K562 (cell line): ENCODE data around the gene CMIP. TPM values are rescaled to one million over a fixed set of nuclear protein-coding genes. Genes with fewer than 3 reads are reported as not detected.
A peak's percentile ranks its signal among the peaks of the same experiment; 100 is the strongest.

Source experiments
- ARID1B ChIP-seq: fragments of 450-650 bp; IDR thresholded peaks from 2 replicates; pipeline ENCODE4 v1.6.1; 2016; ENCODE audit warnings: antibody characterized with exemption, mild to moderate bottlenecking, inconsistent platforms
- ATF7 ChIP-seq: fragments of 450-650 bp; IDR thresholded peaks from 2 replicates; pipeline ENCODE4 v1.7.1; 2014; ENCODE audit warnings: mild to moderate bottlenecking, moderate library complexity
- CBFA2T3 ChIP-seq: fragments of 450-650 bp; IDR thresholded peaks from 2 replicates; pipeline ENCODE4 v1.6.1; 2017
- CTBP1 ChIP-seq: fragments of 450-650 bp; IDR thresholded peaks from 2 replicates; pipeline ENCODE4 v1.6.1; 2016; ENCODE audit warnings: borderline replicate concordance
- DPF2 ChIP-seq: fragments of 450-650 bp; IDR thresholded peaks from 2 replicates; pipeline ENCODE4 v1.6.1; 2016
- GATA2 ChIP-seq: sonication (generic); formaldehyde crosslinking; IDR thresholded peaks from 2 replicates; pipeline ENCODE4 v1.4.0; 2020; ENCODE audit warnings: mild to moderate bottlenecking, missing genetic modification reagents
- MTA2 ChIP-seq: fragments of 450-650 bp; IDR thresholded peaks from 2 replicates; pipeline ENCODE4 v1.6.1; 2016; ENCODE audit warnings: low read depth
- MTA3 ChIP-seq: fragments of 450-650 bp; formaldehyde crosslinking; IDR thresholded peaks from 2 replicates; pipeline ENCODE4 v1.6.1; 2017; ENCODE audit warnings: mild to moderate bottlenecking, borderline replicate concordance
- NCOR1 ChIP-seq: fragments of 450-650 bp; IDR thresholded peaks from 2 replicates; pipeline ENCODE4 v1.6.1; 2016; ENCODE audit warnings: mild to moderate bottlenecking, moderate library complexity
- PHF8 ChIP-seq: fragments of 200-600 bp; sonication (generic); IDR thresholded peaks from 2 replicates; pipeline ENCODE4 v1.6.1; 2012; ENCODE audit warnings: mixed run types, mild to moderate bottlenecking, inconsistent platforms, low read length, moderate library complexity, borderline replicate concordance
- POLR2AphosphoS5 ChIP-seq: IDR thresholded peaks from 2 replicates; pipeline ENCODE4 v1.6.1; 2011; ENCODE audit warnings: mild to moderate bottlenecking, low read depth, low read length, moderate library complexity; ENCODE audit not compliant: control insufficient read depth, insufficient read depth
- RBM15 ChIP-seq: fragments of 200-400 bp; formaldehyde crosslinking; IDR thresholded peaks from 2 replicates; pipeline ENCODE4 v1.6.1; 2018; ENCODE audit warnings: mild to moderate bottlenecking, low read length, moderate library complexity; ENCODE audit not compliant: insufficient read depth
- RCOR1 ChIP-seq, 2 experiments: IDR thresholded peaks; 2 replicates each; pipeline ENCODE4 v1.6.1; 2012; ENCODE audit warnings: low read depth in 2 of 2, low read length in 2 of 2, borderline replicate concordance in 1 of 2, improper control_type of control experiment in 1 of 2
- SIX5 ChIP-seq, 2 experiments: IDR thresholded peaks; 2 replicates each; pipeline ENCODE4 v1.6.1; 2011; ENCODE audit warnings: low read length in 2 of 2, borderline replicate concordance in 1 of 2, low read depth in 1 of 2, mild to moderate bottlenecking in 1 of 2, moderate library complexity in 1 of 2; ENCODE audit not compliant: insufficient read depth in 1 of 2
- SMARCA4 ChIP-seq: fragments of 450-650 bp; IDR thresholded peaks from 2 replicates; pipeline ENCODE4 v1.6.1; 2016
- SOX6 ChIP-seq: fragments of 450-650 bp; IDR thresholded peaks from 2 replicates; pipeline ENCODE4 v1.6.1; 2014; ENCODE audit warnings: mild to moderate bottlenecking
- TAL1 ChIP-seq: fragments of 450-650 bp; IDR thresholded peaks from 2 replicates; pipeline ENCODE4 v1.6.1; 2016; ENCODE audit warnings: mild to moderate bottlenecking
- WHSC1 ChIP-seq: IDR thresholded peaks from one replicate; pipeline ENCODE4 v1.6.1; 2012; ENCODE audit warnings: low read length, control low read depth, inconsistent platforms
- ZBTB1 ChIP-seq: sonication (generic); formaldehyde crosslinking; IDR thresholded peaks from 2 replicates; pipeline ENCODE4 v1.8.1; 2023; ENCODE audit warnings: missing genetic modification reagents, low read depth, mild to moderate bottlenecking, borderline replicate concordance
- ZBTB17 ChIP-seq: fragments of 450-650 bp; formaldehyde crosslinking; IDR thresholded peaks from 2 replicates; pipeline ENCODE4 v1.4.0; 2020; ENCODE audit warnings: mild to moderate bottlenecking
- ZNF274 ChIP-seq: IDR thresholded peaks from 2 replicates; pipeline ENCODE4 v1.6.1; 2011; ENCODE audit warnings: low read depth, mild to moderate bottlenecking, low read length, moderate library complexity, borderline replicate concordance
- ZNF282 ChIP-seq: sonication (generic); formaldehyde crosslinking; IDR thresholded peaks from 2 replicates; pipeline ENCODE4 v1.8.1; 2023; ENCODE audit warnings: missing genetic modification reagents
- ZNF584 ChIP-seq: fragments of 200-800 bp; sonication (Bioruptor generic); IDR thresholded peaks from 2 replicates; pipeline ENCODE4 v1.6.1; 2016; ENCODE audit warnings: low read depth, mild to moderate bottlenecking, missing genetic modification characterization, missing compliant biosample characterization
- ZNF589 ChIP-seq: fragments of 200-800 bp; sonication (Bioruptor generic); IDR thresholded peaks from 2 replicates; pipeline ENCODE4 v1.6.1; 2016; ENCODE audit warnings: low read depth, missing genetic modification characterization, missing compliant biosample characterization
- ZNF639 ChIP-seq, 2 experiments: fragments of 200-800 bp in 1 of 2; sonication (Bioruptor generic) in 1 of 2; sonication (generic) in 1 of 2; formaldehyde crosslinking in 1 of 2; IDR thresholded peaks in 1 of 2; conservative IDR thresholded peaks in 1 of 2; 2 replicates each; pipeline versions ENCODE4 v1.5.0 to v1.6.1; 2016 to 2020; ENCODE audit warnings: missing compliant biosample characterization in 1 of 2, missing genetic modification characterization in 1 of 2, missing genetic modification reagents in 1 of 2
- ZNF644 ChIP-seq: fragments of 200-800 bp; sonication (Bioruptor generic); IDR thresholded peaks from 2 replicates; pipeline ENCODE4 v1.6.1; 2016; ENCODE audit warnings: low read depth, missing genetic modification characterization, missing compliant biosample characterization
- ZNF75A ChIP-seq: fragments of 450-650 bp; formaldehyde crosslinking; IDR thresholded peaks from 2 replicates; pipeline ENCODE4 v1.4.0; 2020; ENCODE audit warnings: mild to moderate bottlenecking
- ZNF830 ChIP-seq: fragments of 250-450 bp; sonication (Bioruptor Pico); IDR thresholded peaks from 2 replicates; pipeline ENCODE4 v1.5.0; 2021; ENCODE audit warnings: mild to moderate bottlenecking
- polyA plus RNA-seq, 8 experiments: library from polyadenylated mRNA; depleted of rRNA in 4 of 8; stranded (reverse) in 5 of 8; unstranded in 3 of 8; fragments of >200 nt; fragmentation: Nextera tagmentation in 2 of 8; fragmentation: Illumina TruSeq in 1 of 8; extraction: Ambion mirVana in 2 of 8; extraction: Trizol in 1 of 8; gene quantifications; 2 replicates each; pipeline versions ENCODE4 v1.2.1 to v1.2.3, GENCODE V29; 2011 to 2014; ENCODE audit warnings: inconsistent platforms in 1 of 8, missing spikeins in 1 of 8
- total RNA-seq, 7 experiments: library from RNA; depleted of rRNA in 6 of 7; stranded (reverse); fragments of >200 nt in 6 of 7; fragmentation: Illumina TruSeq in 2 of 7; extraction: Trizol in 2 of 7; gene quantifications; 2 replicates each; pipeline versions ENCODE4 v1.2.1 to v1.2.3, GENCODE V29; 2011 to 2021; ENCODE audit warnings: low replicate concordance in 1 of 7

CMIP gene
- total and polyA plus RNA-seq, 9 of the 15 experiments (the other 6 are each of a cell fraction or from before 2014, with no cell fraction given): 0.94 to 82.5 (median 10.3) TPM

GRCh38 chr16:81651758-81652718 is 207.4 kb downstream of the CMIP start (continued):
- 0 out of 2 replicates have a peak, but pooled peaks have one; percentile 58 for TF ChIP-seq ZNF830 (CRISPR knock-in tag)
- peak; percentile 85 for TF ChIP-seq TAL1
- peak; percentile 79 to 92; a peak in 3 of 4 replicates for TF ChIP-seq RCOR1 (IDR thresholded peaks at IDR 0.05; ENCODE audit: borderline replicate concordance in 1 of 2, low read depth in 2 of 2, low read length in 2 of 2)
- TF ChIP-seq SIX5 (IDR thresholded peaks at IDR 0.05; ENCODE audit: borderline replicate concordance in 1 of 2, insufficient read depth in 1 of 2, low read depth in 1 of 2, low read length in 2 of 2): no peak
- no peak for TF ChIP-seq ZNF282 (CRISPR knock-in tag)
- TF ChIP-seq ATF7: peak; percentile 22; the same call in 1 of the 2 replicates
- TF ChIP-seq ARID1B: peak; percentile 95
- peak; percentile 94 for TF ChIP-seq SMARCA4
- TF ChIP-seq ZBTB1 (CRISPR knock-in tag): no peak
- peak; percentile 96 for TF ChIP-seq DPF2
- TF ChIP-seq ZNF639 (CRISPR knock-in tag; conservative IDR thresholded peaks at IDR 0.05 in 1 of 2, IDR thresholded peaks at IDR 0.05 in 1 of 2): peak in 1 of 2 experiments; percentile 52; a peak in 1 of 4 replicates
- no peak for TF ChIP-seq ZNF75A (CRISPR knock-in tag)
- peak; percentile 78 for TF ChIP-seq SOX6
- TF ChIP-seq GATA2 (CRISPR knock-in tag): peak; percentile 87
- 0 out of 2 replicates have a peak, but pooled peaks have one; percentile 19 for TF ChIP-seq PHF8
- no peak for TF ChIP-seq WHSC1
- TF ChIP-seq CBFA2T3: peak; percentile 92
- TF ChIP-seq ZNF274: no peak
- peak; percentile 70 for TF ChIP-seq MTA2
- peak; percentile 66; the same call in 1 of the 2 replicates for TF ChIP-seq POLR2AphosphoS5
- TF ChIP-seq RBM15: no peak
- peak; percentile 78; the same call in 1 of the 2 replicates for TF ChIP-seq NCOR1
- TF ChIP-seq CTBP1: peak; percentile 46
- TF ChIP-seq ZBTB17 (CRISPR knock-in tag): peak; percentile 70; the same call in 1 of the 2 replicates
- TF ChIP-seq MTA3: peak; percentile 45; the same call in 1 of the 2 replicates
- peak; percentile 44; the same call in 1 of the 2 replicates for TF ChIP-seq ZNF584 (CRISPR knock-in tag)
- TF ChIP-seq ZNF589: peak; percentile 41; the same call in 1 of the 2 replicates
- peak; percentile 74 for TF ChIP-seq ZNF644 (tag)
